Stimulated activated CD4-positive, alpha-beta T cell treated with anti-CD3 and anti-CD28 coated beads, TNF-alpha, amount 100 ng/mL, for 24 hours (primary cell): ENCODE data around the gene DPRX.
"Not testable (repeated sequence)": the region's sequence is repeated elsewhere in the genome, so short reads cannot be mapped to it uniquely, and the experiment has no call there.

ENCODE experiments used
- DNase-seq, 3 experiments: peaks; one replicate each; pipeline ENCODE4 v3.0.0-alpha.2; 2020; ENCODE audit warnings: low read depth in 3 of 3

The DPRX gene

DNA sequence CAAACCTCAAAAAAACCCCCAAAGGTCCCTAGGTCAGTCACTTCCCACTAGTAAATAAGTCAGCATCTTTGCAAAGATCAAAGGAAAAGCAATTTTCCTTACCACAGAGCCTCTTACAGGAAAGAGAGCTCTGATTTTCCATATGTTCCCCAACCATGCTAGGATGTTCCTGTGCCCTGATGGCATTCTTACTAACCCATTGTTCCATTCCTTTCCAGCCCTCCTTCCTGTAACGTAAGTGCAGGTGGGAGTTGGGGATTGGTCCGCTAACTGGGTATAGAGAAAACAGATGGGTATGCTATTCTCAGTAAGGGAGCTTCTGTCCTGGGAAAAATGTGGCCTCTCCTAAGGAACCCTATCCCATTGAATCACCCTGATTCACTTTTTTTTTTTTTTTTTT lies 14.3 kb downstream of the DPRX start:
- no peak for DNase-seq

DNA sequence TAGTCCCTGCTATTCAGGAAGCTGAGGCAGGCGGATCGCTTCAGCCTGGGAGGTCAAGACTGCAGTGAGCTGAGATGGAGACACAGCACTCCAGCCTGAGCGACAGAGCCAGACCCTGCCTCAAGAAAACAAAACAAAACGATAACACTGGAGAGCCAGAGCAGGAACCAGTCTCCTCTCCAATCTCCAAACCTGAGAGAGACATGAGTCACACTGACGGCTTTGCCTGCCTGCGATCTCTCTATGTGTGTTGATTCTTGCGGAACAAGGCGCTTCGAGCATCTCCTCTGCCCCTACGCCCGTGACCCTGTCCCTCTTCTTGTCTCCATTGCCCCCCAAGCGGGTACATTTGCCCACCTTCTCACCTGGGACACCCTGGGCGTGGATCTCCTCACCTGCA lies 15.6 kb downstream of the DPRX start:
- DNase-seq, result no peak

DNA sequence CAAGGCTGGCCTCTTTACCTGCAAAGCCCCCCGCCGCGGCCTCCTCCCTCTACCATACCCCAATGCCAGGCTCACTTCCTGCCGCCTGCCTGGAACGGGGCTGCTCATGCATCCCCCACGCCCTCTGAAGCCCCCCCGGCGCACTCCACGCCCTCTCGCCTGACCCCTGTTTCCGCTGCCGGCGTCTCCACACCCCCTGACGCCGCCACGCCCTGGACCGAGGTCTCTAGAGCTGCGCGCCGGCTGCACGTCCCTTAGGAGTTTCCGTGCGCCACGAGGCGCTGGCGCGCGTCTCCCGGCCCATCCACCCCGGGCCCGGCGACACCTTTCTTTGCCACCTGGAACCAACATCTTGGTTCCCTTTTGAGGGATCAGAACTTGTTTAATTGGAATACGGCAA lies 16.0 kb downstream of the DPRX start:
- no peak for DNase-seq

DNA sequence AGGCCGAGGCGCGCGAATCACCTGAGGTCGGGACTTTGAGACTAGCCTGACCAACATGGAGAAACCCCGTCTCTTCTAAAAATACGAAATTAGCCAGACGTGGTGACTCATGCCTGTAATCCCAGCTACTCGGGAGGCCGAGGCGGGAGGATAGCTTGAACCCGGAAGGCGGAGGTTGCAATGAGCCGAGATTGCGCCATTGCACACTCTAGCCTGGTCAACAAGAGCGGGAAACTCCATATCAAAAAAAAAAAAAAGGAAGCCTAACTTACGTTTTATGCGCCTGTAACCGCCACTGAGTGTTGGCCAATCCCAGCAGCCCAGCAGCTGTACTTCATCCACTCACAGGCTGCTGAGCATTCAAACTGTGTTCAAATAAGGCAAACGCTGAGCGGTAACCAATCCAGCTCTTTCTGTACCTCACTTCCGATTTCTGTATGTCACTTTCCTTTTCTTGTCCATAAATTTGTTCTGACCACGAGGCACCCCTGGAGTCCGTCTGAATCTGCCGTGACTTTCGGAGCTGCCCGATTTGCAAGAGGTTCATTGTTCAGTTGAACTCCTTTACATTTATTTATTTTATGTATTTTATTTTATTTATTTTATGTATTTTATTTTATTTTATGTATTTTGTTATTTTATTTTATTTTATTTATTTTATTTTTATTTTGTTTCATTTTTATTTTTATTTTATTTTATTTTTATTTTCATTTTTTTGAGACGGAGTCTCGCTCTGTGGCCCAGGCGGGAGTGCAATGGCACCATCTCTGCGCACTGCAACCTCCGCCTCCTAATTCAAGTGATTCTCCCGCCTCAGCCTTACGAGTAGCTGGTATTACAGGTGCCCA lies 18.2 kb downstream of the DPRX start:
- no peak for DNase-seq

DNA sequence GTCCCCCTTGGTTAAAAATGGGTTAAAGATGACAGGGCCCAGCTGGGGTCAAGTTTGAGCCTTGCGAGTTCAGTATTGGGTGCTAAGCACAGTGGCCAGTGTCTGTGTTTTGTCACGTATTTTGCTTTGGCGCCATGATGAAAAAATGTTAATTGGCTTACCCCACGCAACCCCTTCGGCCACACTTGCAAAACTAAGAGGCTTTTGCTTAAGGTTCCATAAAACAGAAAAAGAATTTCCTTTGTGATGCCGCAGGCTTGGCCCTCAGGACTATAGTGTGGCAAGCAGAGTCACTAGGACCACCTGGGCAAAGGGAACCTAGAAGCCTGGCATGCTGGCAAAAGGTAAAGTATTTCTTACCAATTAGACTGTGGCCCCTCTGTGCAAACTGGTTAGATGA lies 20.7 kb downstream of the DPRX start:
- no peak for DNase-seq

DNA sequence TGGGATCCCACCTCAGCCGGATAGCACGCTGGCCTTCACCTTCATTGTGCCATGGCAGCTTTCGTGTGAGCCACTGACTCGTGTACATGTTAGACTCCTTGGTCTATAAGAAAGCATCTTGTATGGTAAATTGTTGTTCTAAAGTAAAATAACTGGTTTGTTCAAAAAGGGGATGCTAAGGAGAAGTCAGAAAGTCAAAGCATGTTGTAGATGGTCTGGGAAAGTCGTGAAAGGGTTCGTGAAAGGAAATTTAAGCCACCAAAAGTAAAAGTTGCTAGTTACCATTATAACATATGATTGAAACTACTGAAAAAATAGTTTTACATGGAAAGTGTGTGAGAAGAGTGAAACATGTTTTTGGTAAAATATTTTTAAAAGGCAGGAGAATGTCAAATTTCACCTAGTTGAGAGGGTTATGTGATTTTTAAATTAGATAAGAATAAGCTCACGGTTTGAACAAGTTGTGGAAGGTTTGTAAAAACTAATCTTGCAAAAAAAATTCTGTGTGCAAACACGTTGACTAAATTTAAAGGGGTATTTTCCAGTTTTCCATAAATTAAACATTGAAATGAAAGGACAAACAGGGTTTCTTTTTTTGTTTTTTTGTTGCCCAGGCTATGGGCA lies 23.4 kb downstream of the DPRX start:
- no peak for DNase-seq

DNA sequence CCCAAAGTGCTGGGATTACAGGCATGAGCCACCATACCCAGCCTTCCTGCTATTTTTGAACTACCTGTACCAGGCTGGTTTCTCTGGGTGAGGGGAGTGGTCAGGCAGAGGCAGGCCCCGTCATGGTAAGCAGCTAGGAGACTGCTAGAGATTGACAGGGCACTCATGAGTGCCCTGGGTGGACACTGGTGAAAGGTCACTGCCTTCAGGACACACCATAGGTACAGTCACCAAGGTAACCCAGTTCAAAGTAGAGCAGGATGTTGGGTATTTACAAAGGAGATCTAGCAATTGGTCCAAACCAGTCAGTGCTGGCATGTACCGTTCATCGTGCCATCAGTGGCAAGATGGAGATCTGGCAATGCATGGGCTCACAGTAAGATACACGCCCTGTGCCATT lies 25.5 kb downstream of the DPRX start:
- DNase-seq, result no peak

DNA sequence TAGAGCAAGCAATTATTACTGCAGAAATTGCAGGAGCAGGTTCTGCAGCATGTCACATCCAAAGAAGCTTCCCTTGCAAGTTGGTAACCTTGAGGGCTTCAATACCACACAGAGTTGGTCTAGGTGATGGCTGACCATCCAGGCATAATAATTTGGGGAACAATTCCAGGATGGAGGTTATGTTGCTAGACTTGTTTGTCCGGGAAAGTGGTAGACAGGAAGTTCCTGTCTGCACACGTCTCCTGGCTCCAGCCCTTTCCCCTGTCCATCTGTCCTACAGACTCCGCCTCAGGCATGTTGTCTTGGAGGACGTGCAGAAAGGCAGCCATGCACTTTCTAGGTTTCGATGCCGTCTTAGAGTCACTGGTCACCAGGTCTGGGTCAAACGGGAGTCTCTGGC lies 26.0 kb downstream of the DPRX start:
- no peak for DNase-seq

DNA sequence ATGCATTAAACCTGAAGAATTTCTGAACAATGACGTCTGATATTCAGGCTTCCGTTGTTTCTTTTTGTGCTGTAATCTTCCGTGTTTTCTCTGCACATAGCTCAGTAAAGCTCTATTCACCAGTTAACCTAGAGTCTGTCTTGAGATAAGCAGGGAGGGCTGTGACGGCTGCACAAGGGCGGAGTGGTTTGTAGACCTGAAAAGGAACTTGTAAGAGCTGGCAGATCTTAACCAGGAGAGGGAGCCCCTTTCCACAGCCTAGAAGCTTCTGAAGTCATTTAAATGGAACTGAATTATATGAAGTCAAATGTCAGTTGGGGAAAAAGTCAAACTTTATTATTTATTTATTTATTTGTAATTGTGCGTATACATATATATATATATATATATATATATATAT lies 27.5 kb downstream of the DPRX start:
- DNase-seq, result no peak

DNA sequence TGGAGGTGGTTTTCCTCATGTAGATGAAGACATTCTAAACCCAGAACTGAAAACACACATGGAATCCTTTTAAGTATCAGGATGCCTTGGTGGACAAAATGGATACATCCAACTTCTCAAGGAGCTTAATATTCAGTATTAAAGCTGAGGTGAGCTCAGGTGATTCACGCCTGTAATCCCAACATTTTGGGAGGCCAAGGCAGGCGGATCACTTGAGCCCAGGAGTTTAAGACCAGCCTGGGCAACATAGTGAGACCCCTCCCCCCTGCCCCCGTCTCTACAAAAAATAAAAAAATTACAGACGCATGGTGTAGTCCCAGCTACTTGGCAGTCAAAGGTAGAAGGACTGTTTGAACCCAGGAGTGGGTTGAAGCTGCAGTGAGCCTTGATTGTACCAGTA lies 28.8 kb downstream of the DPRX start:
- DNase-seq, result no peak

DNA sequence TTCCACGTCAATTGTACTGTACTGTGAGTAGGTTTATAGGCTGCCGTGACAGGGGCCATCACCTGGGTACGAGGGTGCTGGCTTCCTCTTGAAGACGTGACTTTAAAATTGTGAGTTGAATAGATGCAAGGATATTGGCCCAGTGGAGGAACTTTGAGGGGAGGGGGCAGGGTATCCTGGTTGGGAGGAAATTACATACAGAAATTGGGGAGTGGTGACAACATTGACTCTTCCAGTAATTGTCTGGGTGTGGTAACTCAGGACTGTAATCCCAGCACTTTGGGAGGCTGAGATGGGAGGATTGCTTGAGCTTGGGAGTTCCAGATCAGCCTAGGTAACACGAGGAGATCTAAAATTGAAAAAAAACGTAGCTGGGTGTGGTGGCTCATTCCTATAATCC lies 30.4 kb downstream of the DPRX start:
- DNase-seq, result no peak

DNA sequence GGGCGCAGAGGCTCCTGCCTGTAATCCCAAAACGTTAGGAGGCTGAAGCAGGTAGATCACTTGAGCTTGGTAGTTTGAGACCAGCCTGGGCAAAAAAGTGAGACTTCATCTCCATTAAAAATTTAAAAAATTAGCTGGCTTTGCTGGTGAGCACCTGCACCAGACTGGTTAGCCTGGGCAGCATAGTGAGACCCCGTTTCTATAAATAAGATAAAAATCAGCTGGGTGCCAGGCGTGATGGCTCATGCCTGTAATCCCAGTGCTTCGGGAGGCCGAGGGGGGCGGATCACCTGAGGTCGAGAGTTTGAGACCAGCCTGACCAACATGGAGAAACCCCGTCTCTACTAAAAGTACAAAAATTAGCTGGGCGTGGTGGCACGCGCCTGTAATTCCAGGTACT lies 32.4 kb downstream of the DPRX start:
- no peak for DNase-seq

DNA sequence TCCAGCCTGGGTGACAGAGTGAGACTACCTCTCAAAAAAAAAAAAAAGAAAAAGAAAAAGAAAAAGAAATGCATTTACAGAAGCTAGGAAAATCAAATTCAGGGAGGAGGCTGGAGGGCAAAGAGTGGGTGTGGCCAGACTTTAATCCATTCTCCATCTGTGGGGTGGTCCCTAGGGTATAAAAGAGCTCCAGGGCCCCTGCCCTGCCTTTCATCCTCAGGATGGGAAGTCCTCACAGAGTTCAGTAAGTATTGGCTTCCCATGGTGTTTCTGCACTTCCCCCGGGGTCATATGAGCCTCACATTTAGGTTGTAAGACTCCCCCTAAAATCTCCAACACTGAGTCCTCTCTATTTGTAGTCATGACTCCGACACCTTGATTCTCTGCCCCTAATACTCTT lies 33.0 kb downstream of the DPRX start:
- no peak for DNase-seq

DNA sequence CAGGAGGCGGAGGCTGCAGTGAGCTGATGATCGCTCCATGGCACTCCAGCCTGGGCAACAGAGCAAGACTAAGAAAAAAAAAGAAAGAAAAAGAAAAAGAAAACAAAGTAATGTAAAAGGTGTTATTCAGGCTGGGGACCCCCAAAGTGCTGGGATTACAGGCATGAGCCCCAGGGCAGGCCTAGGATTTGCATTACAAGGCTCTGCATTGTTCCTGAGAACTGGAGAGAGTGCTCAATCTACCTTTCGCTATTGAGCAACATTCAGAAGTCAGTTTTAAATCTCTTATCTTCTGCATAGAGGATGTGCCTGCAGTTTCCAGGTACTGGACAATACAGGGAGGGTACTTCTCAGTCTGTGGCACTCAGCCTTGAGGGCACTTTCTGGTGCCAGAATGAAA lies 34.5 kb downstream of the DPRX start:
- DNase-seq, result not testable (repeated sequence)

DNA sequence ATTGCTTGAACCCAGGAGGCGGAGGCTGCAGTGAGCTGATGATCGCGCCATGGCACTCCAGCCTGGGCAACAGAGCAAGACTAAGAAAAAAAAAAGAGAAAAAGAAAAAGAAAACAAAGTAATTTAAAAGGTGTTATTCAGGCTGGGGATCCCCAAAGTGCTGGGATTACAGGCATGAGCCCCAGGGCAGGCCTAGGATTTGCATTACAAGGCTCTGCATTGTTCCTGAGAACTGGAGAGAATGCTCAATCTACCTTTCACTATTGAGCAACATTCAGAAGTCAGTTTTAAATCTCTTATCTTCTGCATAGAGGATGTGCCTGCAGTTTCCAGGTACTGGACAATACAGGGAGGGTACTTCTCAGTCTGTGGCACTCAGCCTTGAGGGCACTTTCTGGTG lies 37.0 kb downstream of the DPRX start:
- DNase-seq, result not testable (repeated sequence)

DNA sequence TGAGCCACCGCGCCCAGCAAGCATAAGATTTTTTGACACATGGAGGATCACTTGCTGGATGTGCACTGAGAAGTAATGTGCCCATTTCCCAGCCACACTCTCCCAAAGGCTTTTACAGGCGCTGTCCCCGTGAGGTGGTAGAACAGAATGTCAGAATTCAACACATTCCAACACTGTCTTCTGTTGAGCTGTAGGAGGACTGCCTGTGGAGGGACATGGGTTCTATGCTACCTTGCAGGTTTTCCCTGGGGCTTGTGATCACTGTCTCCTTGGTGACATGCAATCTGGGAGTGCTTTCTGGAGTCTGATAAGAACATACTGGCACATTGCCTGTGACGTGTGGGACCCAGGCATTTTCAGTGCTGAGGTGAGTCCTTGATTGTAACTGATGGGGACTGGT lies 38.5 kb downstream of the DPRX start:
- DNase-seq, result no peak

DNA sequence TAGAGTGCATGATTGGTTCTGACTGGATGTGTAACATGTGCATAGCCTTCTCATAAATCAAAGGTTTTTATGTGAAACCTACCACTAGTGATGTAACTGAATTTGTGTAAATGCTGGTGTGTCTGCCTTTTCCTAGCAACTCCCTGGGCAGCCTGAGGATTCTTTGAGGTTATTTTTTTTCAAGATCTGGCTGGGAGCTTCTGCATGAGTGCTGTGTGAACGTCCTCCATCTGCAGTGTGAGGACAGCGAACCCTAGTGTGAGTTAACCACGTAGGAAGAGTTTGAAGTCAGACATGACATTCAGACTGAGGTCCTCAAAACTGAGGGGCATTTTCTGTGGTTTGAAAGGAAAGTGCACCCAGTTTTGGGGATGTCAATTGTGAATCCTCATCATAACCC lies 39.9 kb downstream of the DPRX start:
- no peak for DNase-seq
